T follicular helper cell (primary cell): Measurements from ENCODE around the gene PDE10A.

Source experiments
- DNase-seq: peaks from one replicate; pipeline ENCODE4 v3.0.0-alpha.2; 2020; ENCODE audit warnings: low read depth

The PDE10A gene

DNA sequence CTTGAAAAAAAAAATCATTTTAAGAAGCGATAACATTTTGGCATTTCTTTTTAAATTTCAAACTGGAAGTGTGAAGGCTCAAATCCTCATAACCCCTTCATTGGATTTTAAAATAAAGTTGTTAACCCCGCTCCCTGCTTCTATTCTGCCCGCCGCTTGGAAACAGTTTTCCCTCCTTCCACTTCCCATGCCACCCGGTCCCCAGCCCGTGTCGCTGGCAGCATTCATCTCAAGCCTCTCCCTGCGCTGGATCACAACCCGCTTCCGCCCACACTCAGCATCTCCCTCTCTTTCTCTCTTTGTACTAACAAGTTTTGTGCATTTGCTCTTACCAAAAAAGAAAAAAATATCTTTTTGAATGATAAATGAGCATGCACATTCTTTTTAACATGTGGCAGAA lies 15.4 kb upstream of the PDE10A start:
- no peak for DNase-seq

DNA sequence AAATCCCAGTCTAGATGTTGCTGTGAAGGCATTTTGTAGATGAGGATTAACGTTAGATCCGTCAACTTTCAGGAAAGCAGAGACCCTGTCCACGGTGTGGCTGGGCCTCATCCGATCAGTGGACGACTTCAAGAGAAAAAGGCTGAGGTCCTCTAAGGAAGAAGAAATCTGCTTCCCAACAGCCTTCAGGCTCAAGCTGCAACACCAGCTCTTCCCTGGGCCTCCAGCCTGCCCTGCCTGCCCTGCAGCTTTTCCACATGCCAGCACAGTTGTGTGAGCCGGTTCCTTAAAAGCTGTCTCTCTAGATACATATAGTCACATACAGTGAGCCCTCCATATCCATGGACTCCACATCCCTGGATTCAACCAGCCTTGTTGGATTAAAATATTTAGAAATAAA lies 14.1 kb upstream of the PDE10A start:
- DNase-seq = no peak

GRCh38 chr6:165676435-165677068 lies 13.5 kb upstream of the PDE10A start:
- DNase-seq = no peak

DNA sequence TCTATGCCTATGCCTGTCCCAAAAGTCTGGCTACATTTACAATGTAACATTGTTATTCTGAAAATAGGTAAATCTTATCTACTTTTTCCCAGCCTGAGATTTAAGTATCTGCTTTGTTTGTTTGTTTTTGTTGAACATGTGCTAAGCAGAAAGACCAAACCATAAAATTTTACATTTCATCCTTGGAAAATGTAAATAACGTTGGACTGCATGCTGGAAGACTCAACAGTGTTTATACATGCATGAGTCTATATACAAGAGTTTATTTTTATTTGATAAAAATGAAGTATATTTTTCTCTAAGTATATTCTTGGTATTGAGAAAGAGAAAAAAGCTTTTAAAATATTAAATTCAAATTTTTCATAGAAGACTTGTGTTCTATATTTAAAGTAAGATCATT lies 12.1 kb upstream of the PDE10A start:
- DNase-seq = no peak

- no peak for DNase-seq
Observed at GRCh38 chr6:165674155-165675029, 11.4 kb upstream of the PDE10A start.

GRCh38 chr6:165671222-165671768 lies 8.3 kb upstream of the PDE10A start:
- no peak for DNase-seq

DNA sequence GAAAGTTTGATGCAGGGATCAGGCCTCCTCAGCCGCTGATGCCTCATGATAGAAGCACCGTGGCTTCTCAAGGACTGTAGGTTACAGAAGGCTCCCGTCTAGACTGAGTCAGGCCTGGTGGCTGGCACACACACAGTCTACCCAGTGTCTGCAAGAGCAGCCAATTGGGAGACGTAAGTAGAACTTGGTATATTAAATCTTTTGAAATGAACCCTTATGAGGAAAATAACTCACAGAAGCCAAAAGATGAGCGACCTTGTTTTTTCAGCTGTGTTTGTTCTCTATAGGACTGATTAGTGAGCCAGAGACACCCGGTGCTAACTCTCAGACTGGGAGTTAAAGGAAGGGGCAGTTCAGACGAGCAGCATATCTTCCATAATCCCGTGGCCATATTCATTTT lies 5.9 kb upstream of the PDE10A start:
- no peak for DNase-seq

DNA sequence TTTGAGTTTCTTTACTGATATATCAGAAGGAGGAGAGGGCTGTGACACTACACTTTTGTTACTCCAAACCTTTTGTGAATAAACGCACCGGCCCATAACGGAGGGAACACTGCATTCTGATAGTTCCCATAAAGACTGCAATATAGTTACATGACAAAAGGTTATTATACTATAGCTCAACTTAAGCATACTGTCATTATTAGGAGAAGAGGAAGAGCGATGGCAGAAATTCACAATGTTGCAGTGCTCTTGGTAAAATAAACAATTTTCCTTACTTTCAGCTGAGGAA lies 2.3 kb upstream of the PDE10A start:
- DNase-seq = no peak

GRCh38 chr6:165664559-165665383 lies 1.7 kb upstream of the PDE10A start:
- no peak for DNase-seq

- no peak for DNase-seq
Observed at GRCh38 chr6:165663736-165664558, 906 bp upstream of the PDE10A start.

- DNase-seq = no peak
Observed at GRCh38 chr6:165663377-165663735, 315 bp upstream of the PDE10A start.

- DNase-seq = no peak
Observed at GRCh38 chr6:165662041-165662748, 846 bp downstream of the PDE10A start.

GRCh38 chr6:165661664-165662025 lies 1.4 kb downstream of the PDE10A start:
- no peak for DNase-seq

- no peak for DNase-seq
Observed at GRCh38 chr6:165660857-165661663, 2.0 kb downstream of the PDE10A start.

- DNase-seq = no peak
Observed at GRCh38 chr6:165659945-165660856, 2.8 kb downstream of the PDE10A start.

DNA sequence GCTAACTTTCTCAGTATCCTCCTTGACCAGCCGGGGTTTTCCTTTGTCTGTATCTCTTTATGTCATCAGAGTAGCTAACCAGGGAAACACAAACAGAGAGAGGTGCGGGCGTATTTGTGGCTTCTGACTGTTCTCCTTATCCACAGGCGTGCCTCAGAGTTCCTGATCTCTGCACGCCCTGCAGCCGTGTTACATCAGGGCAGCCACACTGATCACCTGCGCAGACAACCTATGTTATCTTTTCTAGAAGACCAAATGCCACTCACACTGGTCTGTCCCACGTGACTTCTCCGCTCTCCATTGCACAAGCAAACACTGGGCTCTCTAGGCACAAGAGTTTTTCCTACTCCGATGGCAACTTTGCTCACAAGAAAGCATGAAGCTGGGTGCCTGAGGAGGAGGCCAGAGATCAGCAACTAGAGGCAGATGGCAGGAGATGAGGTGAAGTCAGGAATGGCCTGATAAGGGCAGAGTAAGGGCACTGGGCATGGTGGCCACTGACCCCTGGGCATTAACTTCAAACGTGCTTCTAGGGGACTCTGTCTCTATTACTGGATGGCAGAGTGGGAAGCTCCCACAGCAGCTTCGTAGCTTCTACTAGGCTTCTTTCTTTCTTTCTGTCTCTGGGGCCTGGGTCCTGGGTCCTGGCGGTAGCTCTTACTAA lies 4.5 kb downstream of the PDE10A start:
- no peak for DNase-seq

GRCh38 chr6:165657325-165657680 lies 5.7 kb downstream of the PDE10A start:
- no peak for DNase-seq

- DNase-seq = no peak
Observed at GRCh38 chr6:165656581-165657324, 6.3 kb downstream of the PDE10A start.
